ENCODE measurements around the gene GRAMD1B. TPM values are rescaled to one million over a fixed set of nuclear protein-coding genes. Genes with fewer than 3 reads are reported as not detected.

GRAMD1B gene
- polyA plus RNA-seq, 2 of the 4 experiments (the other 2 are of a cell fraction) = 55.5 to 108 TPM

GRCh38 chr11:123547180-123547579 is 117.1 kb downstream of the GRAMD1B start:
- ChIA-PET POLR2A (no interaction called here), CTCF (no interaction called here)
- no peak overlapping the region for H3K4me2 ChIP-seq
- DNase-seq (ENCODE audit: low read depth in 1 of 2, low spot score in 1 of 2) (no peak), ATAC-seq (no peak), FAIRE-seq (no peak)
- TF ChIP-seq CEBPB (IDR thresholded peaks at IDR 0.05) (no peak), SREBF2 (IDR thresholded peaks at IDR 0.05) (no peak), FOSB (CRISPR knock-in tag; IDR thresholded peaks at IDR 0.05) (no peak), POLR2A (IDR thresholded peaks at IDR 0.05; ENCODE audit: low read length) (no peak), CHD2 (IDR thresholded peaks at IDR 0.05; ENCODE audit: low read length, partially characterized antibody) (no peak), HEYL (CRISPR knock-in tag; IDR thresholded peaks at IDR 0.05) (no peak)
- TF ChIP-seq, protein P1, sequence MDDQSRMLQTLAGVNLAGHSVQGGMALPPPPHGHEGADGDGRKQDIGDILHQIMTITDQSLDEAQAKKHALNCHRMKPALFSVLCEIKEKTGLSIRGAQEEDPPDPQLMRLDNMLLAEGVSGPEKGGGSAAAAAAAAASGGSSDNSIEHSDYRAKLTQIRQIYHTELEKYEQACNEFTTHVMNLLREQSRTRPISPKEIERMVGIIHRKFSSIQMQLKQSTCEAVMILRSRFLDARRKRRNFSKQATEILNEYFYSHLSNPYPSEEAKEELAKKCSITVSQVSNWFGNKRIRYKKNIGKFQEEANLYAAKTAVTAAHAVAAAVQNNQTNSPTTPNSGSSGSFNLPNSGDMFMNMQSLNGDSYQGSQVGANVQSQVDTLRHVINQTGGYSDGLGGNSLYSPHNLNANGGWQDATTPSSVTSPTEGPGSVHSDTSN (IDR thresholded peaks at IDR 0.05) = no peak
- TF ChIP-seq, protein P2, sequence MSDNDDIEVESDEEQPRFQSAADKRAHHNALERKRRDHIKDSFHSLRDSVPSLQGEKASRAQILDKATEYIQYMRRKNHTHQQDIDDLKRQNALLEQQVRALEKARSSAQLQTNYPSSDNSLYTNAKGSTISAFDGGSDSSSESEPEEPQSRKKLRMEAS (IDR thresholded peaks at IDR 0.05) = no peak
- TF ChIP-seq, protein P3, sequence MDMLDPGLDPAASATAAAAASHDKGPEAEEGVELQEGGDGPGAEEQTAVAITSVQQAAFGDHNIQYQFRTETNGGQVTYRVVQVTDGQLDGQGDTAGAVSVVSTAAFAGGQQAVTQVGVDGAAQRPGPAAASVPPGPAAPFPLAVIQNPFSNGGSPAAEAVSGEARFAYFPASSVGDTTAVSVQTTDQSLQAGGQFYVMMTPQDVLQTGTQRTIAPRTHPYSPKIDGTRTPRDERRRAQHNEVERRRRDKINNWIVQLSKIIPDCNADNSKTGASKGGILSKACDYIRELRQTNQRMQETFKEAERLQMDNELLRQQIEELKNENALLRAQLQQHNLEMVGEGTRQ (IDR thresholded peaks at IDR 0.05) = no peak
- no peak overlapping the region for H3K4me3 ChIP-seq
- peaks cover 59% of the 10 kb centered on the region for H3K4me1 ChIP-seq
- no peak overlapping the region for H3K27ac ChIP-seq
- no peaks in the 10 kb centered on the region for H3K9me3 ChIP-seq

DNA sequence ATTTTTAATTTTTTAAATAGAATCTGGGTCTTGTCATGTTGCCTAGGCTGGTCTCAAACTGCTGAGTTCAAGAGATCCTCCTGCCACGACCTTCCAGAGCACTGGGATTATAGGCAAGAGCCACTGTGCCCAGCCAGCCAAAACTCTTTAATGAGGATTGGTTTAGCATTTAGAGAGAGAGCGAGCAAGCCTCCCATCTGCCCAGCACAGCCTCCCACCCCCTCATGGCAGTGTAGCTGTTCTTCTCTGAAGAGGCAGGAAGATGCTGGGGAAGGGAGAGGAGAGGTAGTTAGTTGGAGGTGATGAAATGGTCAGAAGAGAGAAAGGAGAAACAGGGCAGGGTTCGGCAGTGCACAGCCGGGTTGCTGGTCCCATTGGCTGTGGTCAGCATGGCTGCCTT is 118.7 kb downstream of the GRAMD1B start:
- DNase-seq (ENCODE audit: low read depth in 1 of 2, low spot score in 1 of 2) (no peak), FAIRE-seq (no peak), ATAC-seq (no peak)
- Histone ChIP-seq H3K9me3 (no peaks in the 10 kb centered on the region), H3K27ac (no peak overlapping the region), H3K4me1 (peaks cover 49% of the 10 kb centered on the region), H3K4me2 (no peak overlapping the region), H3K4me3 (no peak overlapping the region)
- CTCF ChIA-PET = interaction anchor here (0.8 to 1.5 kb wide), 2 partner anchors 9 to 12 kb away, joined by 3 to 5 read pairs; no protein-coding TSS in a partner anchor
- WGBS (ENCODE audit: missing lambda C conversion rate) = 93% methylated on average over 2 of the region's 4 CpGs
- TF ChIP-seq POLR2AphosphoS2 (conservative IDR thresholded peaks at IDR 0.05; ENCODE audit: low read length) = no peak
- TF ChIP-seq BHLHE40 (IDR thresholded peaks at IDR 0.05; ENCODE audit: low read depth, low read length) = no peak
- no peak for TF ChIP-seq JUNB (IDR thresholded peaks at IDR 0.05)
- POLR2A ChIA-PET = no interaction called here

- no peak for FAIRE-seq
- WGBS (ENCODE audit: missing lambda C conversion rate) = 90% methylated on average over 16 of the region's 16 CpGs
- POLR2A ChIA-PET = no interaction called here
- Histone ChIP-seq H3K9me3 (no peaks in the 10 kb centered on the region), H3K4me2 (no peak overlapping the region), H3K27ac (no peak overlapping the region), H3K4me1 (peaks cover 35% of the 10 kb centered on the region), H3K4me3 (no peak overlapping the region)
- TF ChIP-seq NR3C1 (IDR thresholded peaks at IDR 0.05) (no peak), RAD21 (conservative IDR thresholded peaks at IDR 0.05 in 1 of 2, IDR thresholded peaks at IDR 0.05 in 1 of 2) (no peak), FOSB (CRISPR knock-in tag; IDR thresholded peaks at IDR 0.05) (no peak), POLR2A (IDR thresholded peaks at IDR 0.05; ENCODE audit: low read length) (no peak), ZFP36 (IDR thresholded peaks at IDR 0.05; ENCODE audit: borderline replicate concordance, partially characterized antibody) (no peak), KDM1A (IDR thresholded peaks at IDR 0.05; ENCODE audit: low read depth) (no peak), HOXA7 (CRISPR knock-in tag; IDR thresholded peaks at IDR 0.05) (no peak)
- TF ChIP-seq, protein P2 (IDR thresholded peaks at IDR 0.05) = no peak
- CTCF ChIA-PET = no interaction called here
- DNase-seq (ENCODE audit: low read depth in 1 of 2, low spot score in 1 of 2) = no peak
- no peak for ATAC-seq
Observed at GRCh38 chr11:123549926-123550917, 120.2 kb downstream of the GRAMD1B start.

GRCh38 chr11:123551079-123551478 is 121.0 kb downstream of the GRAMD1B start:
- Histone ChIP-seq H3K4me3 (no peak overlapping the region), H3K4me1 (peaks cover 26% of the 10 kb centered on the region), H3K9me3 (no peaks in the 10 kb centered on the region), H3K4me2 (no peak overlapping the region), H3K27ac (no peak overlapping the region)
- CTCF ChIA-PET = no interaction called here
- 88% methylated on average over 3 of the region's 6 CpGs for WGBS (ENCODE audit: missing lambda C conversion rate)
- DNase-seq (ENCODE audit: low read depth in 1 of 2, low spot score in 1 of 2) (no peak), ATAC-seq (no peak; a peak in 1 of 6 replicates), FAIRE-seq (no peak)
- POLR2A ChIA-PET = no interaction called here
- TF ChIP-seq ESRRA (IDR thresholded peaks at IDR 0.05; ENCODE audit: borderline replicate concordance, low read length) (no peak), MAFK (IDR thresholded peaks at IDR 0.05; ENCODE audit: partially characterized antibody) (no peak), RNF2 (IDR thresholded peaks at IDR 0.05; ENCODE audit: borderline replicate concordance, low read depth) (no peak), PHF8 (IDR thresholded peaks at IDR 0.05; ENCODE audit: borderline replicate concordance, low read depth) (no peak), ZSCAN20 (CRISPR knock-in tag; IDR thresholded peaks at IDR 0.05) (no peak), RAD21 (conservative IDR thresholded peaks at IDR 0.05 in 1 of 2, IDR thresholded peaks at IDR 0.05 in 1 of 2) (no peak), EHMT2 (IDR thresholded peaks at IDR 0.05; ENCODE audit: low read depth) (no peak), EHF (CRISPR knock-in tag; IDR thresholded peaks at IDR 0.05) (no peak)
- TF ChIP-seq, protein P4, sequence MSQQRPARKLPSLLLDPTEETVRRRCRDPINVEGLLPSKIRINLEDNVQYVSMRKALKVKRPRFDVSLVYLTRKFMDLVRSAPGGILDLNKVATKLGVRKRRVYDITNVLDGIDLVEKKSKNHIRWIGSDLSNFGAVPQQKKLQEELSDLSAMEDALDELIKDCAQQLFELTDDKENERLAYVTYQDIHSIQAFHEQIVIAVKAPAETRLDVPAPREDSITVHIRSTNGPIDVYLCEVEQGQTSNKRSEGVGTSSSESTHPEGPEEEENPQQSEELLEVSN (IDR thresholded peaks at IDR 0.05; ENCODE audit: borderline replicate concordance, low read depth) = no peak
